GM12892 (cell line): Measurements from ENCODE around the gene SPIRE1.

Experiments
- POLR2A ChIP-seq: IDR thresholded peaks from 2 replicates; pipeline ENCODE4 v1.6.1; 2011; ENCODE audit warnings: low read depth, low read length, control low read depth
- POLR2AphosphoS5 ChIP-seq: IDR thresholded peaks from 2 replicates; pipeline ENCODE4 v1.6.1; 2011; ENCODE audit warnings: low read depth, low read length, control low read depth
- TAF1 ChIP-seq: IDR thresholded peaks from 2 replicates; pipeline ENCODE4 v1.6.1; 2011; ENCODE audit warnings: low read depth, mild to moderate bottlenecking, control low read depth, low read length, borderline replicate concordance

DNA sequence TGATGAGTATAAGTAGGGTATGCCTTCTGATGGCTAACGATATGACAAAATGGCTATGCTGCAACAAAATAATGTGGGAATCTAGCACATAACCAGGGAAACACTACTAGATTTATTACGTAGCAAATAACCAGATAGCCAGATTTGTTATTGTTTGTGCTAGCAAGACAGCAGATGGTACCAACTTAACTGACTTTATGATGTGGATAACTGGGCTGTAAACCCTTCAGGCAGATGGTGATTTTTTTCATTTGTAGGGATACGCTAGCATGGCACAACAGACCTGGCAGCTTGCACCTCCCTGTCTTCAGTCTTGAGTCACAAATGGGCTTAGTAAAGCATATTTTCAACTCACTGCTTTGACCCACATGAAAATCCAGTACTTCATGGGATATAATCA lies 201.5 kb downstream of the SPIRE1 start:
- TF ChIP-seq POLR2A (no peak), TAF1 (no peak), POLR2AphosphoS5 (no peak)
